Right ventricle myocardium inferior (tissue), 1 donor: ENCODE measurements around the gene FAM124A. TPM values are rescaled to one million over a fixed set of nuclear protein-coding genes. Genes with fewer than 3 reads are reported as not detected.

Experiments used
- ATAC-seq: fragments of 200-7000 bp; cut with Tn5 transposase; one replicate; pipeline ENCODE4 v1.9.1; 2020; ENCODE audit warnings: mild to moderate bottlenecking, moderate library complexity
- DNase-seq: peaks from one replicate; pipeline ENCODE4 v3.0.0; 2021; ENCODE audit errors: missing footprints
- intact Hi-C: fragments of 100-400 bp; cut with DNase I; formaldehyde crosslinking; loops from one replicate; pipeline ENCODE4 v1.11.0; 2022
- long read RNA-seq: library from polyadenylated mRNA; unstranded; transcript quantifications from one replicate; pipeline ENCODE4 v2.0.0, GENCODE V29; 2021
- total RNA-seq: library from RNA; stranded (reverse); fragmentation: NEBNext Ultra II Directional; extraction: Animal tissue kit (Norgen Biotek cat#: 25700); gene quantifications from one replicate; pipeline ENCODE4 v1.2.1, GENCODE V29; 2021
- donor health status: DM: no; HTN: yes; CAD: no; lungs with severe emphysema.

The FAM124A gene, protein sequence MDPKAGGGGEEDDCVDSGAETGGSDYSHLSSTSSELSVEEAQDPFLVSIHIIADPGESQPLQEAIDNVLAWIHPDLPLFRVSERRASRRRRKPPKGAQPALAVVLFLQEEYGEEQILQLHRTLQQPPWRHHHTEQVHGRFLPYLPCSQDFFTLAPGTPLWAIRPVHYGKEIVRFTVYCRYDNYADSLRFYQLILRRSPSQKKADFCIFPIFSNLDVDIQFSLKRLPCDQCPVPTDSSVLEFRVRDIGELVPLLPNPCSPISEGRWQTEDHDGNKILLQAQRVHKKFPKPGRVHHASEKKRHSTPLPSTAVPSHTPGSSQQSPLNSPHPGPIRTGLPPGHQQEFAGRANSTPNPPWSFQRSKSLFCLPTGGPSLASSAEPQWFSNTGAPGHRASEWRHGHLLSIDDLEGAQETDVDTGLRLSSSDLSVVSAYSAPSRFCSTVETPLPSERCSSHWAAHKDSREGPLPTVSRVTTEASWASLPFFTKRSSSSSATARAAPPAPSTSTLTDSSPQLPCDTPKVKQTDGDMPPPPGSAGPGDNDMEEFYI
- total RNA-seq, result 12.1 TPM
- long read RNA-seq, full-length matches to known transcripts, result 7 of 11 reads
- long read RNA-seq, partial matches to known transcripts, result 2 of 11 reads
- long read RNA-seq, other reads (novel, unspliced or antisense), result 2 of 11 reads

- ATAC-seq (peak; percentile 83), DNase-seq (peak; percentile 78)
- intact Hi-C loops, result loop anchor here (1.0 to 5.0 kb wide), 3 partner anchors 60 to 75 kb away; no protein-coding TSS in a partner anchor
Measured at GRCh38 chr13:51222037-51222685, at the start of gene FAM124A. Gene FAM124A, plus strand, starts transcription at chr13:51222398. Its CDS starts 104 bp downstream, at chr13:51222502.

- DNase-seq, result no peak
- no peak for ATAC-seq
- intact Hi-C loops, result no loop called here
Measured at GRCh38 chr13:51175021-51175420, 47.2 kb upstream of the FAM124A start.

GRCh38 chr13:51175639-51176038 lies 46.6 kb upstream of the FAM124A start:
- intact Hi-C loops, result no loop called here
- DNase-seq (no peak), ATAC-seq (no peak)

GRCh38 chr13:51177188-51177587 lies 45.0 kb upstream of the FAM124A start:
- no peak for ATAC-seq
- intact Hi-C loops, result no loop called here
- no peak for DNase-seq

GRCh38 chr13:51178456-51179074 lies 43.6 kb upstream of the FAM124A start:
- DNase-seq (no peak), ATAC-seq (no peak)
- intact Hi-C loops, result no loop called here

DNA sequence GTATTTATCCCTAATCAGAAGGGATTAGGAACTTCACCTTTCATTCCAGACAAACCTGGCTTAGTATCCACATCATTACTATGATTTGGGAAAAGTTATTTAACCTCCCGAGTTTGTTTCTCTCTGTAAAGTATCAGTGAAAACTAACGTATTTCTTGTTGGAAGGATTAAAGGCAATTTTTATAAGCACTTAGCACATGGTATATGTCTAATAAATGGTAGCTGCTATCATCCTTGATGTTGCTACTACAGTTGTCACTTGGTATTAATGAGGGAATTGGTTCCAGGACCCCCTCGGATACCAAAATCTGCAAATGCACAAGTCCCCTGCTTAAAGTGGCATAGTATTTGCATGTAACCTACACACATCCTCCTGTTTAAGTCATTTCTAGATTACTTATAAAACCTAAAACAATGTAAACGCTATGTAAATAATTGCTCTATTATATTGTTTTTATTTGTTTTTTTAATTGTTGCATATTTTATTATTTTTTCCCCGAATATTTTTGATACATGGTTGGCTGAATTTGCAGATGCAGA lies 42.7 kb upstream of the FAM124A start:
- intact Hi-C loops, result no loop called here
- no peak for DNase-seq
- no peak for ATAC-seq

DNA sequence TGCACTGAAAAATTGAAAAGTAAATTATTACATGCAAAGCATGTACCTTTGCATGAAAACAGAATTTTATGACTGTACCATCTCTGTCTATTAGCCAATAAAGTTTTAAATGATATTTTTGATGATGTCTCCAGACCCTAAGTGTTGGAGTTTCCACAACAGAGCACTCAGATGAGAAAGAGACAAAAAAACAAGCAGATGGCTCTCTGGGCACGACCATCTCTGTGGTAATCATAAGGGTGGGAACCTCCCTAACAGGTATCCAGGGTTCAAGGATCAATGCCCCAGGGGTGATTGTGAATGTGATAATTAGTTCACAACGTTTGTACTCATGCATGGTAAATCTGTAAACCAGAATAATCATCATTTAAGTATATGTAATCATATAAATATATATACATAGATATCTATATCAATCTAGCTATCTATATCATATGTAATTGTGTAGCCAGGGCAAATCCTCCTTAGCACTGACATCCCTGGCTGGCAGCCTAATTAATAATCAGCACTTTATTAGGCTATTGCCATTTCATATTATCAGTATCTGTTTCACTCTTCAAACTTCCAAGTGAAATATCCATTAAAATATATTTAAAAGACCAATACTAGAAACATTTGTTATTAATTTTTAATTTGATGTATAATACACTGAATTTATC lies 41.2 kb upstream of the FAM124A start:
- intact Hi-C loops, result no loop called here
- no peak for DNase-seq
- no peak for ATAC-seq

DNA sequence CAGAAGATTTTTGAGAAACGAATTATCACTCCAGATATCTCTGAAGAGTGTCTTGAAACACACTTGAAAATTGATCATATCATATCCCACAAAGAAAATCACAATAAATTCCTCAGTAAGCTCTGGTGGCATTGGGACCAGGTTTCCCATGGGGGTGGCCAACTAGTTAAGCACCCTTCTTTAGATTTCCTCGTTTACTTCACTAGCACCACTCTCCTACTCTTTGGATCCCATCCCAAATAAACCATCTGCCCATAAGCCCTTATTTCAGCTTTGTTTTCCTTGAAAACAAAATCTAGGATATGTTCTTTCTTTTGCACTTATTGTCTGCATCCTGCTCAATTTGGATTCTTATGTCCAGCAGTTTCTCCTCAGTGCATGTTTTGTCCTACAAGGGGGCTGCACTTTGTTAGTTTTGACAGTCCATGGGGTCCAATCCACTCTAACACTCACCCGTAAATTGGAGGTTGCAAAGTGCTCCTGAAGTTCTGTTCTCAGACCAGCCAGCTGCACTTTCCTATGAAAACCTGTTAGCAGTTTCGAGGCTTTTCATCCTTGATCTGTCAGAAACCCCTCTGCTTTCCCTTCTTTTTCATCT lies 40.3 kb upstream of the FAM124A start:
- DNase-seq (no peak), ATAC-seq (no peak)
- intact Hi-C loops, result no loop called here

- ATAC-seq (no peak), DNase-seq (no peak)
- intact Hi-C loops, result no loop called here
Measured at GRCh38 chr13:51191743-51192142, 30.5 kb upstream of the FAM124A start.

- no peak for ATAC-seq
- DNase-seq, result no peak
- intact Hi-C loops, result no loop called here
Measured at GRCh38 chr13:51192348-51192747, 29.9 kb upstream of the FAM124A start.

GRCh38 chr13:51193387-51193786 lies 28.8 kb upstream of the FAM124A start:
- DNase-seq, result no peak
- intact Hi-C loops, result no loop called here
- no peak for ATAC-seq

DNA sequence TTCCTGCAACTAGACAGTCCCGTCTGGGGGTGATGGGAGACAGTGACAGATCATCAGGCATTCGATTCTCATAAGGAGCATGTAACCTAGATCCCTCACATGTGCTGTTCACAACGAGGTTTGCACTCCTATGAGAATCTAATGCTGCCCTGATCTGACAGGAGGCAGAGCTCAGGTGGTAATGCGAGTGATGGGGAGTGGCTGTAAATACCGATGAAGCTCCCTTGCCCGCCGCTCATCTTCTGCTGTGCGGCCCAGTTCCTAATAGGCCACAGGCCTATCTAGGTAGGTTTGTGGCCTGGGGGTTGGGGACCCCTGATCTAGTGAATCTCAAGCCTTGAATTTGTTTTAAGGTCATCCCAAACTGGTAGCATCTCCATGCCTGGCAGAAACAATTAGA lies 27.3 kb upstream of the FAM124A start:
- no peak for DNase-seq
- ATAC-seq, result no peak
- intact Hi-C loops, result no loop called here

DNA sequence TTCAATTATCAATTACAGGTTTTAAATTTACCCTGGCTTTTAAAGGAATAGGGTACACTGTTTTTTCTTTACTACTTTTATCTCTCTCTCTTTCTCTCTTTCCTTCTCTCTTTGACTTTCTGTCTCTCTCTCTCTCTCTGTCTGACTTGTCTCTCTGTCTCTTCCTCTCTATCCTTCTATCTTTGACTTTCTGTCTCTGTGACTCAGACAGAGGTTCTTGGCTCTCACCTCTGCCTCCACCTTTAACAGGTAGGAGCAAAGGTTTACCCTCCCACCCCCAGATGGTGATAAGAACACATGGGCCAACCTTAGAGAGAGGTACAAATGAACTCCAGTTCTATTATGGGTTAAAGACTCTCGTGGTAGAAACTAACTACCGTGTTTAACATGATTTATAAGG lies 20.3 kb upstream of the FAM124A start:
- intact Hi-C loops, result no loop called here
- DNase-seq, result no peak
- no peak for ATAC-seq

GRCh38 chr13:51202477-51203046 lies 19.6 kb upstream of the FAM124A start:
- DNase-seq, result no peak
- no peak for ATAC-seq
- intact Hi-C loops, result no loop called here

GRCh38 chr13:51206584-51206983 lies 15.6 kb upstream of the FAM124A start:
- intact Hi-C loops, result no loop called here
- no peak for DNase-seq
- no peak for ATAC-seq

DNA sequence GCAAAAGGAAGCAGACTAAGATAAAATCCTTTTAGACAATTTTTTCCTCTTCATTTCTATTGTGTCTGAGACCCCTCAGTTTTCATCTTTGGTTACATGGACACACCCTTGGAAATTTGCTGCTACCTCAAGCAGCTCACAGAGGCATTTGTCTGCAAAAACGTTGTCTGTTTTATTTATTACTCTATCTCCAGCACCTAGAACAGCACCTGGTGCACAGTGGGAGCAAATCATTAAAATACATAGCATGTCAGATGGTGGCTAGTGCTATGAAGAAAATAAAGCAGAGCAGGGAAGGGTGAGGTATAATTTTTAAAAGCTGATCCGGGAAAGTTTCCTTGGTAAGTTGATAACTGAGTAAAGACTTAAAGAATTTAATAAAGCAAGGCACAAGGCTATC lies 14.3 kb upstream of the FAM124A start:
- intact Hi-C loops, result no loop called here
- DNase-seq (no peak), ATAC-seq (no peak)

GRCh38 chr13:51208716-51209115 lies 13.5 kb upstream of the FAM124A start:
- DNase-seq (no peak), ATAC-seq (no peak)
- intact Hi-C loops, result no loop called here

DNA sequence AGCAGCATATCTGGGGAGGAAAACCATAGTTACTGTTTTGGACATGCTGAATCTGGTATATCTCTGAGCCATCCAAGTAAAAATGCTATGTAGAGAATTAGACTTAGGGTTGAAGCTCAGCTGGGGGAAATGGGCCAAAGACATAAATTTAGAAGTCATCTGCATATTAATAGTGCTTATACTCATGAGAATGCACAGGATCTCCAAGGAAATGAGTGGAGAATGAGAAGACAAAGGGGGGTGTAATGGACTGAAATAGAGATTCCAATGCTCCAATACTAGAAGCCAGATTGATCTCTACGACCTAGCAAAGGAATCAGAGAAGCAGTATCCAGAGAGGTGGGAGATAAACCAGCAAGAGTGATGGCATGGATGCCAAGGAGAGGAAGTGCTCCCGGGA lies 10.3 kb upstream of the FAM124A start:
- intact Hi-C loops, result no loop called here
- DNase-seq, result no peak
- ATAC-seq, result no peak
